Neural progenitor cell (in vitro differentiated cells): ENCODE measurements around the gene CUL7.

Source experiments
- CTCF ChIP-seq: fragments of 200-600 bp; sonication (generic); IDR thresholded peaks from 2 replicates; pipeline ENCODE4 v1.5.1; 2017; ENCODE audit warnings: antibody characterized with exemption, mild to moderate bottlenecking
- EZH2 ChIP-seq: fragments of 200-600 bp; sonication (generic); IDR thresholded peaks from 2 replicates; pipeline ENCODE4 v1.6.1; 2017; ENCODE audit warnings: antibody characterized with exemption, mild to moderate bottlenecking, moderate library complexity
- EZH2phosphoT487 ChIP-seq: fragments of 200-600 bp; sonication (generic); IDR thresholded peaks from 2 replicates; pipeline ENCODE4 v1.6.1; 2017; ENCODE audit warnings: antibody characterized with exemption

- TF ChIP-seq EZH2phosphoT487 (no peak), EZH2 (no peak), CTCF (no peak)
Measured at GRCh38 chr6:43089467-43089866, 35.8 kb upstream of the CUL7 start.
